Measurements from ENCODE around the gene PNLDC1.
"Not testable (repeated sequence)": the region's sequence is repeated elsewhere in the genome, so short reads cannot be mapped to it uniquely, and the experiment has no call there.

The PNLDC1 gene

DNA sequence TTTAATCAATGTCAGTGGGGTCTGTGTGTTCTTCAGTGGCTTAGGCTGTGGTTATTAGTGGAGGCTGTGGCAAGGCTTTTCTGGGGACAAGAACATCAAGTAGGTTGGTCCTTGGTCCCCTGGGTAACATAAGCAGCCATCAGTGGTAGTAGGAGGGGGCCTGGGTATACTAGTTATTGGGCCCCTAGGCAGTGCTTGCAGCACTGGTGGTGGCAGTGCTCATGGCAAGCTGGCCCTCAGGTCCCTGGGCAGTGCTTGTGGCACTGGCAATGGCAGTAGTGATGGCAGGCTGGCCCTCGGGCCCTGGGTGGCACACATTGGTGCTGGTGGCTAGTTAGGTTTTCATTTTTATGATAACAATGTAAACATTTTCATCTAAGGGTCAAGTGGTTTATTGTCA is 58.2 kb downstream of the PNLDC1 start:
- no peak overlapping the region for H3K9ac ChIP-seq (ENCODE audit: low read length)
- no peaks in the 10 kb centered on the region for H3K27me3 ChIP-seq (ENCODE audit: insufficient read depth, low read length)
- H2BK12ac ChIP-seq (ENCODE audit: low read length): no peak overlapping the region
- no peaks in the 10 kb centered on the region for H3K79me2 ChIP-seq (ENCODE audit: control insufficient read depth, insufficient read depth, low read length, poor library complexity)
- H3K4me3 ChIP-seq (ENCODE audit: low read depth, low read length): no peak overlapping the region
- H4K91ac ChIP-seq (ENCODE audit: low read depth, low read length): no peak overlapping the region
- no peak overlapping the region for H3K4me2 ChIP-seq (ENCODE audit: low read length)
- no peak overlapping the region for H4K12ac ChIP-seq (ENCODE audit: low read depth, low read length)
- H2BK120ac ChIP-seq (ENCODE audit: insufficient read depth, low read length, poor library complexity): no peak overlapping the region
- H3K23ac ChIP-seq (ENCODE audit: low read length): no peak overlapping the region
- H2BK5ac ChIP-seq (ENCODE audit: low read depth, low read length, poor library complexity): no peak overlapping the region
- H2AK5ac ChIP-seq (ENCODE audit: low read length): no peak overlapping the region
- H3K79me1 ChIP-seq (ENCODE audit: low read length): no peaks in the 10 kb centered on the region
- no peak overlapping the region for H3K14ac ChIP-seq (ENCODE audit: low read length)
- no CpG with 5 or more reads among the region's 1 CpG for WGBS (ENCODE audit: extremely low coverage, insufficient coverage, insufficient read length)
- no peaks in the 10 kb centered on the region for H3K4me1 ChIP-seq (ENCODE audit: control insufficient read depth in 1 of 2, insufficient read depth in 2 of 2, low read length in 2 of 2)
- H3K27ac ChIP-seq (ENCODE audit: low read depth, low read length): no peak overlapping the region
- no peak overlapping the region for H3K4ac ChIP-seq (ENCODE audit: low read depth, low read length)
- H3K18ac ChIP-seq (ENCODE audit: low read length): no peak overlapping the region
- no peaks in the 10 kb centered on the region for H3K36me3 ChIP-seq (ENCODE audit: control insufficient read depth in 1 of 2, insufficient read depth in 2 of 2, low read length in 2 of 2)
- no peaks in the 10 kb centered on the region for H3K9me3 ChIP-seq (ENCODE audit: insufficient read depth, low read depth, low read length)
- H4K8ac ChIP-seq (ENCODE audit: low read depth, low read length): no peak overlapping the region
- H2AFZ ChIP-seq (ENCODE audit: insufficient read depth, low read length, poor library complexity): no peak overlapping the region
- no peak for DNase-seq

DNA sequence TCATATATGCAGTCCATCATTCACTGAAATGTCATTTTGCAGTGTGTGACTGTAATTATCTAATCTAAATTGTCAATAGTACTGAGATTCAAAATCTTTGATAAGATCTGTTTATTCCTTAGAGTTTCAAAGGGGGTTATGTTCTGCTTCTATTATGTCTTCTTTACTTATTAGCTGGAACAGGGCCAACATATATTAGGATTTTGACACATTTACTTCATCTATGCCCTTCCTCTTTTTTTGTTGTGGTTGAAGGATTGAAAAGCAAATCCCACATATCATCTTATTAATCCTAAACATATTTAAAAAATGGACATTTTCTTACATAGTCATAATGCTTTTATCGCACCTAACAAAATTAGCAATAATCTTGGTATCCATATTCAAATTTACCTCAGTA is 60.4 kb downstream of the PNLDC1 start:
- no peaks in the 10 kb centered on the region for H3K27me3 ChIP-seq (ENCODE audit: insufficient read depth, low read length)
- no peaks in the 10 kb centered on the region for H3K36me3 ChIP-seq (ENCODE audit: control insufficient read depth in 1 of 2, insufficient read depth in 2 of 2, low read length in 2 of 2)
- no peak overlapping the region for H3K4me3 ChIP-seq (ENCODE audit: low read depth, low read length)
- H4K91ac ChIP-seq (ENCODE audit: low read depth, low read length): no peak overlapping the region
- H3K4ac ChIP-seq (ENCODE audit: low read depth, low read length): no peak overlapping the region
- no peaks in the 10 kb centered on the region for H3K4me1 ChIP-seq (ENCODE audit: control insufficient read depth in 1 of 2, insufficient read depth in 2 of 2, low read length in 2 of 2)
- H2BK120ac ChIP-seq (ENCODE audit: insufficient read depth, low read length, poor library complexity): no peak overlapping the region
- DNase-seq: no peak
- no peak overlapping the region for H3K4me2 ChIP-seq (ENCODE audit: low read length)
- no peaks in the 10 kb centered on the region for H3K9me3 ChIP-seq (ENCODE audit: insufficient read depth, low read depth, low read length)
- no peak overlapping the region for H4K8ac ChIP-seq (ENCODE audit: low read depth, low read length)
- no peak overlapping the region for H2AFZ ChIP-seq (ENCODE audit: insufficient read depth, low read length, poor library complexity)
- H2BK5ac ChIP-seq (ENCODE audit: low read depth, low read length, poor library complexity): no peak overlapping the region
- H3K79me1 ChIP-seq (ENCODE audit: low read length): no peaks in the 10 kb centered on the region
- no peak overlapping the region for H3K27ac ChIP-seq (ENCODE audit: low read depth, low read length)
- H3K79me2 ChIP-seq (ENCODE audit: control insufficient read depth, insufficient read depth, low read length, poor library complexity): no peaks in the 10 kb centered on the region
- H3K14ac ChIP-seq (ENCODE audit: low read length): no peak overlapping the region
- no peak overlapping the region for H2AK5ac ChIP-seq (ENCODE audit: low read length)
- H3K18ac ChIP-seq (ENCODE audit: low read length): no peak overlapping the region
- no peak overlapping the region for H2BK12ac ChIP-seq (ENCODE audit: low read length)
- H4K12ac ChIP-seq (ENCODE audit: low read depth, low read length): no peak overlapping the region
- no peak overlapping the region for H3K23ac ChIP-seq (ENCODE audit: low read length)
- WGBS (ENCODE audit: extremely low coverage, insufficient coverage, insufficient read length): no CpG with 5 or more reads among the region's 1 CpG
- no peak overlapping the region for H3K9ac ChIP-seq (ENCODE audit: low read length)

DNA sequence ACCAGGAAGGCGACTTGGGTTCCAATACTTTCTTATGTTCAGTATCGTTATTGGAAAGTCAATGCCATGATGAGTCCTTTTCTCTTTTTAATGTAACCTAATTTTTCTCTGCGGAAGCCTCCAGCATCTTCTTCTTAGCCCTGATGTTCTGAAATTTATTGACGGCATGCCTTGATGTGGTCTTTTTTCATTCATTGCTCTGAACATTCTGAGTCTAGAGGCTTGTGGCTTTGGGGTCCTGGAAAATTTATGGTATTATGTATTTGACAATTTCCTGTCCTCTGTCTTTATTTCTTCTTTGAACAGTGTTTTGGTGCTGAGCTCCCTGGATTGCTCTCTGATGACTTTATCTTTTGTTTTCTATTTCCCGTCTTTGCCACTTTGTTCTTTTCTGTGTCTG is 62.0 kb downstream of the PNLDC1 start:
- Histone ChIP-seq H3K4me3 (ENCODE audit: low read depth, low read length) (no peak overlapping the region), H2AFZ (ENCODE audit: insufficient read depth, low read length, poor library complexity) (no peak overlapping the region), H2BK5ac (ENCODE audit: low read depth, low read length, poor library complexity) (no peak overlapping the region), H2BK120ac (ENCODE audit: insufficient read depth, low read length, poor library complexity) (no peak overlapping the region), H3K9me3 (ENCODE audit: insufficient read depth, low read depth, low read length) (no peaks in the 10 kb centered on the region), H3K23ac (ENCODE audit: low read length) (no peak overlapping the region), H3K79me1 (ENCODE audit: low read length) (no peaks in the 10 kb centered on the region), H3K4ac (ENCODE audit: low read depth, low read length) (no peak overlapping the region), H4K8ac (ENCODE audit: low read depth, low read length) (no peak overlapping the region), H3K9ac (ENCODE audit: low read length) (no peak overlapping the region), H3K4me1 (ENCODE audit: control insufficient read depth in 1 of 2, insufficient read depth in 2 of 2, low read length in 2 of 2) (no peaks in the 10 kb centered on the region), H3K4me2 (ENCODE audit: low read length) (no peak overlapping the region), H3K14ac (ENCODE audit: low read length) (no peak overlapping the region), H2AK5ac (ENCODE audit: low read length) (no peak overlapping the region), H3K18ac (ENCODE audit: low read length) (no peak overlapping the region), H3K27ac (ENCODE audit: low read depth, low read length) (no peak overlapping the region), H4K12ac (ENCODE audit: low read depth, low read length) (no peak overlapping the region), H3K79me2 (ENCODE audit: control insufficient read depth, insufficient read depth, low read length, poor library complexity) (no peaks in the 10 kb centered on the region), H3K36me3 (ENCODE audit: control insufficient read depth in 1 of 2, insufficient read depth in 2 of 2, low read length in 2 of 2) (no peaks in the 10 kb centered on the region), H2BK12ac (ENCODE audit: low read length) (no peak overlapping the region), H4K91ac (ENCODE audit: low read depth, low read length) (no peak overlapping the region), H3K27me3 (ENCODE audit: insufficient read depth, low read length) (no peaks in the 10 kb centered on the region)
- WGBS (ENCODE audit: extremely low coverage, insufficient coverage, insufficient read length): no CpG with 5 or more reads among the region's 5 CpGs
- DNase-seq: no peak

DNA sequence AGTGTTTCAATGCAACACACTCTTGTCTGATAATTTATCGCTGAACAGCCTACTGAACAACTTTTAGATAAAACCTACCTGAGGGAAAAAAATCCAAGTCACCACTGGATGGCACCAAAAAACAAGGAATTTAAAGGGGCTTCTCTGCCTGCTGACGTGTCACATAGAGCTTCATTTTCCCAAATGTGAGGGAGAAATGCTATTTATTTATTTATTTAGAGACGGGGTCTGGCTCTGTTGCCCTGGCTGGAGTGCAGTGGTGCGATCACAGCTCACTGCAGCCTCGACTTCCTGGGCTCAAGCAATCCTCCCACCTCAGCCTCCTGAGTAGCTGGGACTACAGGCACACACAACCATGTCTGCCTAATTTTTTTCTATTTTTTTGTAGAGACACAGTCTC is 63.3 kb downstream of the PNLDC1 start:
- H3K14ac ChIP-seq (ENCODE audit: low read length); H3K9me3 ChIP-seq (ENCODE audit: insufficient read depth, low read depth, low read length); H4K8ac ChIP-seq (ENCODE audit: low read depth, low read length); H2BK12ac ChIP-seq (ENCODE audit: low read length); H3K4ac ChIP-seq (ENCODE audit: low read depth, low read length); H4K12ac ChIP-seq (ENCODE audit: low read depth, low read length); H3K9ac ChIP-seq (ENCODE audit: low read length); H2BK120ac ChIP-seq (ENCODE audit: insufficient read depth, low read length, poor library complexity); H4K91ac ChIP-seq (ENCODE audit: low read depth, low read length); H2BK5ac ChIP-seq (ENCODE audit: low read depth, low read length, poor library complexity); H3K27ac ChIP-seq (ENCODE audit: low read depth, low read length); H3K18ac ChIP-seq (ENCODE audit: low read length); H3K4me2 ChIP-seq (ENCODE audit: low read length); H3K36me3 ChIP-seq (ENCODE audit: control insufficient read depth in 1 of 2, insufficient read depth in 2 of 2, low read length in 2 of 2); H3K23ac ChIP-seq (ENCODE audit: low read length); H2AFZ ChIP-seq (ENCODE audit: insufficient read depth, low read length, poor library complexity); H3K27me3 ChIP-seq (ENCODE audit: insufficient read depth, low read length); H3K79me2 ChIP-seq (ENCODE audit: control insufficient read depth, insufficient read depth, low read length, poor library complexity); H3K79me1 ChIP-seq (ENCODE audit: low read length); H3K4me1 ChIP-seq (ENCODE audit: control insufficient read depth in 1 of 2, insufficient read depth in 2 of 2, low read length in 2 of 2); H3K4me3 ChIP-seq (ENCODE audit: low read depth, low read length); H2AK5ac ChIP-seq (ENCODE audit: low read length): not testable (repeated sequence)
- DNase-seq: peak; percentile 52 to 76
- WGBS (ENCODE audit: extremely low coverage, insufficient coverage, insufficient read length): no CpG with 5 or more reads among the region's 5 CpGs
